Measurements from ENCODE around the gene CENPX. TPM values are rescaled to one million over a fixed set of nuclear protein-coding genes. Genes with fewer than 3 reads are reported as not detected.

CENPX gene
- total and polyA plus RNA-seq, 2 of the 13 experiments (the other 11 are each of a cell fraction or from before 2014, with no cell fraction given) = 92.7 to 170 TPM

DNA sequence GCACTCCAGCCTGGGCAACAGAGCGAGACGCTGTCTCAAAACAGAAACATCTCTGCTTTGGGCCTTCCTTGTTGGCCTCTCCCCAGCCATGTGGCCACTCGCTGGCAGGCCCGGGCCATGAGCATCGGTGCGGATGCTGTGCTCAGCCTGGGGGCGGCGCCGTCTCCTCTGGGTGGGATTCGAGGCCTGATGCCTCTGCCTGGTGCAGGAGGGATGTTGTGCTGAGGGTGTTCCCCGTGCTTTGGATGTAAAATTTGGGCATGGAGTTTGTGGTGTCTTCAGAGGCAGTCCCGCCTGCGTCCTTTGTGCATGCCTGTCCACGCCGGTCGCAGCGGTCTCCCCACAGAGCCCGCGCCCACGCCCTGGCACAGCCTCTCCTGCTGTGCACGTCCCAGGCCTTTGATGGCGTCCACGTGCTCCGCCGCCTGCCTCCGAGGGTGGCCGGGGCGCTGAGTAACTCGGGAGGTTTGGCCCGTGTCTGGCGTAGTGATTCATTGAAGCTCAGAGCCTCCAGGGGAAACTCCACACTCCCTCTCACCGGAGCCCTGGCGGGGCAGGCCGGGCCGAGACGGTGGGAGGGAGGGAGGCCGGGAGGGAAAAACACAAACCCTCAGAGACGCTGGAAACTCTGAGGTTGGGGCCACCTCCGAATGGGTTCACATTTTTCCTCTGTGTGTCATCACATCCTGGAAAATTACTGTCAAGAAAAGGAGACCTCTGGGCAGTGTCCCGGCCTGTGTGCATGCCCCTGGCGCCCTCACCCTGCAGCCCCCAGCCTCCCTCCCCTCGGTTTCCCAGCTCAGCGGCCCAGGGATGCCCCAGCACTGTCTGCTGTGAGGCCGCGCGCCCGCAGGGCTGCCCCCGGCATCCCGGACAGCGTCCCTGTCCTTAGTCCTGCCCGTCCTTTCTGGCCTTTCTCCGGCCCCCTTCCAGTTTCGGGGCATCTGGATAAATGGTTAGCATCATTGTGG lies 19.0 kb downstream of the CENPX start (continued):
- TF ChIP-seq, protein P1, sequence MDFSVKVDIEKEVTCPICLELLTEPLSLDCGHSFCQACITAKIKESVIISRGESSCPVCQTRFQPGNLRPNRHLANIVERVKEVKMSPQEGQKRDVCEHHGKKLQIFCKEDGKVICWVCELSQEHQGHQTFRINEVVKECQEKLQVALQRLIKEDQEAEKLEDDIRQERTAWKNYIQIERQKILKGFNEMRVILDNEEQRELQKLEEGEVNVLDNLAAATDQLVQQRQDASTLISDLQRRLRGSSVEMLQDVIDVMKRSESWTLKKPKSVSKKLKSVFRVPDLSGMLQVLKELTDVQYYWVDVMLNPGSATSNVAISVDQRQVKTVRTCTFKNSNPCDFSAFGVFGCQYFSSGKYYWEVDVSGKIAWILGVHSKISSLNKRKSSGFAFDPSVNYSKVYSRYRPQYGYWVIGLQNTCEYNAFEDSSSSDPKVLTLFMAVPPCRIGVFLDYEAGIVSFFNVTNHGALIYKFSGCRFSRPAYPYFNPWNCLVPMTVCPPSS (IDR thresholded peaks at IDR 0.05) = no peak
- TF ChIP-seq DPF2 (CRISPR knock-in tag; IDR thresholded peaks at IDR 0.05; ENCODE audit: borderline replicate concordance, low read depth) (0 out of 2 replicates have a peak, but pooled peaks have one; percentile 12), PAF1 (CRISPR knock-in tag; IDR thresholded peaks at IDR 0.05) (peak; percentile 73), ZNF879 (CRISPR knock-in tag; IDR thresholded peaks at IDR 0.05) (peak; percentile 48; the same call in 1 of the 2 replicates), KDM2A (CRISPR knock-in tag; IDR thresholded peaks at IDR 0.05; ENCODE audit: borderline replicate concordance, low read depth) (peak; percentile 92), KDM3A (CRISPR knock-in tag; IDR thresholded peaks at IDR 0.05; ENCODE audit: low read depth) (peak; percentile 61; the same call in 1 of the 2 replicates), IRF2 (CRISPR knock-in tag; IDR thresholded peaks at IDR 0.05) (peak; percentile 73; the same call in 1 of the 2 replicates), XBP1 (CRISPR knock-in tag; IDR thresholded peaks at IDR 0.05) (no peak), HIVEP1 (CRISPR knock-in tag; IDR thresholded peaks at IDR 0.05) (peak; percentile 96), TBP (CRISPR knock-in tag; IDR thresholded peaks at IDR 0.05) (no peak), SATB2 (CRISPR knock-in tag; IDR thresholded peaks at IDR 0.05) (no peak), RXRB (CRISPR knock-in tag; IDR thresholded peaks at IDR 0.05; ENCODE audit: borderline replicate concordance) (peak; percentile 78), YEATS2 (CRISPR knock-in tag; IDR thresholded peaks at IDR 0.05; ENCODE audit: borderline replicate concordance) (peak; percentile 85)
- TF ChIP-seq, protein P2, sequence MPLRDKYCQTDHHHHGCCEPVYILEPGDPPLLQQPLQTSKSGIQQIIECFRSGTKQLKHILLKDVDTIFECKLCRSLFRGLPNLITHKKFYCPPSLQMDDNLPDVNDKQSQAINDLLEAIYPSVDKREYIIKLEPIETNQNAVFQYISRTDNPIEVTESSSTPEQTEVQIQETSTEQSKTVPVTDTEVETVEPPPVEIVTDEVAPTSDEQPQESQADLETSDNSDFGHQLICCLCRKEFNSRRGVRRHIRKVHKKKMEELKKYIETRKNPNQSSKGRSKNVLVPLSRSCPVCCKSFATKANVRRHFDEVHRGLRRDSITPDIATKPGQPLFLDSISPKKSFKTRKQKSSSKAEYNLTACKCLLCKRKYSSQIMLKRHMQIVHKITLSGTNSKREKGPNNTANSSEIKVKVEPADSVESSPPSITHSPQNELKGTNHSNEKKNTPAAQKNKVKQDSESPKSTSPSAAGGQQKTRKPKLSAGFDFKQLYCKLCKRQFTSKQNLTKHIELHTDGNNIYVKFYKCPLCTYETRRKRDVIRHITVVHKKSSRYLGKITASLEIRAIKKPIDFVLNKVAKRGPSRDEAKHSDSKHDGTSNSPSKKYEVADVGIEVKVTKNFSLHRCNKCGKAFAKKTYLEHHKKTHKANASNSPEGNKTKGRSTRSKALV (CRISPR knock-in tag; IDR thresholded peaks at IDR 0.05) = no peak; the same call in 1 of the 2 replicates
- TF ChIP-seq, protein P3, sequence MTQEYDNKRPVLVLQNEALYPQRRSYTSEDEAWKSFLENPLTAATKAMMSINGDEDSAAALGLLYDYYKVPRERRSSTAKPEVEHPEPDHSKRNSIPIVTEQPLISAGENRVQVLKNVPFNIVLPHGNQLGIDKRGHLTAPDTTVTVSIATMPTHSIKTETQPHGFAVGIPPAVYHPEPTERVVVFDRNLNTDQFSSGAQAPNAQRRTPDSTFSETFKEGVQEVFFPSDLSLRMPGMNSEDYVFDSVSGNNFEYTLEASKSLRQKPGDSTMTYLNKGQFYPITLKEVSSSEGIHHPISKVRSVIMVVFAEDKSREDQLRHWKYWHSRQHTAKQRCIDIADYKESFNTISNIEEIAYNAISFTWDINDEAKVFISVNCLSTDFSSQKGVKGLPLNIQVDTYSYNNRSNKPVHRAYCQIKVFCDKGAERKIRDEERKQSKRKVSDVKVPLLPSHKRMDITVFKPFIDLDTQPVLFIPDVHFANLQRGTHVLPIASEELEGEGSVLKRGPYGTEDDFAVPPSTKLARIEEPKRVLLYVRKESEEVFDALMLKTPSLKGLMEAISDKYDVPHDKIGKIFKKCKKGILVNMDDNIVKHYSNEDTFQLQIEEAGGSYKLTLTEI (CRISPR knock-in tag; conservative IDR thresholded peaks at IDR 0.05) = no peak
- TF ChIP-seq, protein P4, sequence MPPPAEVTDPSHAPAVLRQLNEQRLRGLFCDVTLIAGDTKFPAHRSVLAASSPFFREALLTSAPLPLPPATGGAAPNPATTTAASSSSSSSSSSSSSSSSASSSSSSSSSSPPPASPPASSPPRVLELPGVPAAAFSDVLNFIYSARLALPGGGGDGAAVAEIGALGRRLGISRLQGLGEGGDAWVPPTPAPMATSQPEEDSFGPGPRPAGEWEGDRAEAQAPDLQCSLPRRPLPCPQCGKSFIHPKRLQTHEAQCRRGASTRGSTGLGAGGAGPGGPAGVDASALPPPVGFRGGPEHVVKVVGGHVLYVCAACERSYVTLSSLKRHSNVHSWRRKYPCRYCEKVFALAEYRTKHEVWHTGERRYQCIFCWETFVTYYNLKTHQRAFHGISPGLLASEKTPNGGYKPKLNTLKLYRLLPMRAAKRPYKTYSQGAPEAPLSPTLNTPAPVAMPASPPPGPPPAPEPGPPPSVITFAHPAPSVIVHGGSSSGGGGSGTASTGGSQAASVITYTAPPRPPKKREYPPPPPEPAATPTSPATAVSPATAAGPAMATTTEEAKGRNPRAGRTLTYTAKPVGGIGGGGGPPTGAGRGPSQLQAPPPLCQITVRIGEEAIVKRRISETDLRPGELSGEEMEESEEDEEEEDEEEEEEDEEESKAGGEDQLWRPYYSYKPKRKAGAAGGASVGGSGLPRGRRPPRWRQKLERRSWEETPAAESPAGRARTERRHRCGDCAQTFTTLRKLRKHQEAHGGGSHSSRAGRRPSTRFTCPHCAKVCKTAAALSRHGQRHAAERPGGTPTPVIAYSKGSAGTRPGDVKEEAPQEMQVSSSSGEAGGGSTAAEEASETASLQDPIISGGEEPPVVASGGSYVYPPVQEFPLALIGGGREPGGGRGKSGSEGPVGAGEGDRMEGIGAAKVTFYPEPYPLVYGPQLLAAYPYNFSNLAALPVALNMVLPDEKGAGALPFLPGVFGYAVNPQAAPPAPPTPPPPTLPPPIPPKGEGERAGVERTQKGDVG (CRISPR knock-in tag; IDR thresholded peaks at IDR 0.05; ENCODE audit: borderline replicate concordance) = peak; percentile 96; the same call in 1 of the 2 replicates
- TF ChIP-seq, protein P5, sequence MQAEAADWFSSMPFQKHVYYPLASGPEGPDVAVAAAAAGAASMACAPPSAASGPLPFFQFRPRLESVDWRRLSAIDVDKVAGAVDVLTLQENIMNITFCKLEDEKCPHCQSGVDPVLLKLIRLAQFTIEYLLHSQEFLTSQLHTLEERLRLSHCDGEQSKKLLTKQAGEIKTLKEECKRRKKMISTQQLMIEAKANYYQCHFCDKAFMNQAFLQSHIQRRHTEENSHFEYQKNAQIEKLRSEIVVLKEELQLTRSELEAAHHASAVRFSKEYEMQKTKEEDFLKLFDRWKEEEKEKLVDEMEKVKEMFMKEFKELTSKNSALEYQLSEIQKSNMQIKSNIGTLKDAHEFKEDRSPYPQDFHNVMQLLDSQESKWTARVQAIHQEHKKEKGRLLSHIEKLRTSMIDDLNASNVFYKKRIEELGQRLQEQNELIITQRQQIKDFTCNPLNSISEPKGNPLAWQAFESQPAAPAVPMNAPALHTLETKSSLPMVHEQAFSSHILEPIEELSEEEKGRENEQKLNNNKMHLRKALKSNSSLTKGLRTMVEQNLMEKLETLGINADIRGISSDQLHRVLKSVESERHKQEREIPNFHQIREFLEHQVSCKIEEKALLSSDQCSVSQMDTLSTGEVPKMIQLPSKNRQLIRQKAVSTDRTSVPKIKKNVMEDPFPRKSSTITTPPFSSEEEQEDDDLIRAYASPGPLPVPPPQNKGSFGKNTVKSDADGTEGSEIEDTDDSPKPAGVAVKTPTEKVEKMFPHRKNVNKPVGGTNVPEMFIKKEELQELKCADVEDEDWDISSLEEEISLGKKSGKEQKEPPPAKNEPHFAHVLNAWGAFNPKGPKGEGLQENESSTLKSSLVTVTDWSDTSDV (CRISPR knock-in tag; IDR thresholded peaks at IDR 0.05) = no peak

All from HepG2 (cell line).